Measurements from ENCODE around the gene SAP30BP. TPM values are rescaled to one million over a fixed set of nuclear protein-coding genes. Genes with fewer than 3 reads are reported as not detected.

The SAP30BP gene
- total RNA-seq, 2 donors from 2014 or later, result 56.7 to 66.1 TPM

DNA sequence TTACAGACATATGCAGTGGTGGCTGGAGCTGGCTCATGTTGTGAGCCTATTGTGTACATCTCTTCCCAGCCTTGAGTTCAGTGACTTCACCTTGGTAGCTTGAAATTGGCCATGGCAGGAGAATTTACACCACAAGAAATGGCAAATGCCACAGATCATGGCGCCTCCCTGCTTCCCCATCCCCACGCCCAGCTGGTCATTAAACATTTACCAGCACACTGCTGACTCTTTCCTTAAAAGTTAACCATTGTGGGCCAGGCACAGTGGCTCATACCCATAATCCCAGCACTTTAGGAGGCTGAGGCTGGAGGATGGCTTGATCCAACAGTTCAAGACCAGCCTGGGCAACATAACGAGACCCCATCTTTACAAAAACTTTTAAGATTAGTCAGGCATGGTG, 31.5 kb downstream of the SAP30BP start:
- DNase-seq (ENCODE audit: low spot score), result no peak
- intact Hi-C loops (cut with DNase I), result no loop called here

DNA sequence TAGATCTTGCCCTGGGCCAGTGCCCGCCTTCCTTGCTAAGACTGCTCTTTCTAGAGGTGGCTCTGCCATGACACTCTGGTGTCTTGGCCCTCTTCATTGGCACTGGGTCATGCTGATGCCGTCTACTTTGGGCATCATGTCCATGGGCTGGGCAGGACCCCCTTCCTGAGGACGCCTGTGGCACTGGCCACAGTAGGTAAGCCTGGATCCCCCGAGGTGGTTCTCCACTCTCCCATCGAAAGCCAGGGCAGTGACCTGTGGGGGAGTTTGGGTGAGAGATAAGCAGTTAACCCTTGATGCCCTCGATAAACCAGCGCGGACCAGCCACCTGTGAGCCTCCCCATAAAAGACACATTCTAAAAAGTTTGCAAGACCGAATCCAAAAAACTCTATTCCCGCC, 34.1 kb downstream of the SAP30BP start:
- intact Hi-C loops (cut with DNase I), result no loop called here
- DNase-seq (ENCODE audit: low spot score), result no peak

DNA sequence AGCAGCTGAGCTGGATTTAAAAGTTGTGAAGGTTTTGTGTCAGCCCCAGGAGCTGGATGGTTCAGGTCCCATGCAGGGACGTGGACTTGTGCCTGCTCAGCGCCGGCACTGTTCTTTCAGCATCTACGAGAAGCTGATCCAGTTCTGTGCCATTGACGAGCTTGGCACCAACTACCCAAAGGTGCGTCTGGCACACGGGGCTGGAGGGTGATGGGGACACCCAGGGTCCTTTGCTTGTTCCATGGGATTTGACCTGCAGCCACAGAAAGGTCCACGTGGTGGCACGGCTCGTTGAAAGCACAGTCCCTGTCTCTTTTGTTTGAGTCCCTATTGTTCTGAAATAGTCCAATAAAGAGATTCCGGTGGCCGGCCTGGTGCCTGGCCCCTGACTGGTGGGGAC, 36.1 kb downstream of the SAP30BP start:
- intact Hi-C loops (cut with DNase I), result no loop called here
- DNase-seq (ENCODE audit: low spot score), result no peak

DNA sequence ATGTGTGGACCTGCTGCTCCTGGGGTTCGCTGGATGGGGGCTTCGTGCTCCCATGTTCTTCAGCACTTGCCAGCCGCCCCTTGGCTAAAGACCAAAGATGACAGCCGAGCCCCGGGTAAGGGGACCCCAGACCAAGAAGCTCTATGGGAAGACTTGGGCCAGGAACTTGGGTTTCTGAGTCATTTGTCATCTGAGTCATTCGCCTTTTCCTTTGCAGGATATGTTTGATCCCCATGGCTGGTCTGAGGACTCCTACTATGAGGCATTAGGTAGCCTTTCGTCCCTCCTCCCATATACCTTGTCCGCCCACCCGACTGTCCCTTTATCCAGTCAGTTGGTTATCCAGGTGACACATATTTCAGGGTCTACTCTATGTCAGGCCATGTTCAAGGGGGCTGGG, 36.5 kb downstream of the SAP30BP start:
- no peak for DNase-seq (ENCODE audit: low spot score)
- intact Hi-C loops (cut with DNase I), result no loop called here

DNA sequence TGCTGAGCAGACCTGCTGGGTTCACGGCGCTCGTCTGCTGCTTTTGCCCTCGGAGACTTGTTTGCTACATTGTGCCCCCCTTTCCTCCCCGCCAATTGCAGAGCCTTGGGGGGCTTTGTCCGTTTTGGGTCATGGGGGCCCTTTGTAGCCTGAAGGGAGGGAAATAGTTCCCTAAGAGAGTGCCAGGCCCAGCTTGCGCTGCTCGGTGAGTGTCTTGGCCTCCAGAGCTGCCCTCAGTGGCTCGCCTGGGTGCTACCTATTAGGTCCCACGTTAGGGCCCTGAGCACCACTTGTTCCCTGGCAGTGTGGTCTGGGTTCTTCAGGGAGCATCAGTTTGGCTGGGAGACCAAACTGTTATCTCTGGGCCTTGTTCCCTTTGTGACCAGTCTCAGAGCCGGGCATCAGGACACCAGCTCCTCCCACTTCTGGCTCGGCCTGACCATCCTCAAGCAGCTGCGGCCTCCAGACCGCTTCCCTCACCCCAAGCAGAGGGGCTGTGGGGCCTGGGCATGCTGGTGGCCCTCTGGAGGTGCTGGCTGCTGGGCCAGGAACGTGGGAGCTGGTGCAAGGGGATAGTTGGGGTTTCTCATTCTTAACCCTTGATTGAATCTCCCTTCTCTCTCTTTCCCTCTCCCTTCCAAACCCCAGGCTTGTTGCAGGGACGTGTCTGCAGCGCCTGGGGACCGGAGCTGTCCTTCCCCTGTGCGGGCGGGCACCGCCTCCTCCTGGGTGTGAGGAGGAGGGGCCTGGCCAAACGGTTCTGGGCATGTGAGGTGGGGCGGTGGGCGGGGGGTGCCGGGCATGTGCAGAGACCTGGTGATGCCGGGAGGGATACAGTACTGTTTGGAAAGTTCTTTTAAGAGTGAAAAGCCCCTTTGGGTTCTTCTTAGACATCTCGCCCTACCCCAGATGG, 38.1 kb downstream of the SAP30BP start:
- intact Hi-C loops (cut with DNase I), result no loop called here
- DNase-seq (ENCODE audit: low spot score), result no peak

DNA sequence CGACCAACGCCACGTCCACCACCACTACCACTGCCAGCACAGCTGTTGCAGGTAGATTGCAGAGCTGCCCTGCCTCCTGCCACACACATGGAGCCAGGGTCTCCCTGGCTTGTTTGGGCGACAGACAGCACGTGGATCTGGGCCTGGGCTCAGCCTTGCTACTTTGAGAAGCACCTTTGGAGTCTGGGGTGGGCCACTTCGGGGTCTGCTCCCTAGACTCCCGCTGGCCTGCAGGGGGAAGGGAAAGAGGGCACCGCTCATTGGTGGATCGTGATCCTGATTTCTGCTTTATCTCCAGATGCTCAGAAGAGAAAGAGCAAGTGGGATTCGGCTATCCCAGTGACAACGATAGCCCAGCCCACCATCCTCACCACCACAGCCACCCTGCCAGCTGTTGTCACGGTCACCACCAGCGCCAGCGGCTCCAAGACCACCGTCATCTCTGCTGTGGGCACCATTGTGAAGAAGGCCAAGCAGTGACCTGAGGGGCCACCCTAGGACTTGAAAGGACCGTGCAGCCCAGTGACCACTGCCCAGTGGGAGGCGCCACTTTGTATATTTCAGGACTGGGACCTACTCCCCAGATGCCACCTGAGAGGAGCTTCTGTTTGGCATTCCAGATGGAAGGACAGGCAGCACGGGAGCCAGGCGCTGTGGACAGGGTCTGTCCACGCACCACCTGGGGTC, 39.0 kb downstream of the SAP30BP start:
- intact Hi-C loops (cut with DNase I), result no loop called here
- DNase-seq (ENCODE audit: low spot score), result no peak

DNA sequence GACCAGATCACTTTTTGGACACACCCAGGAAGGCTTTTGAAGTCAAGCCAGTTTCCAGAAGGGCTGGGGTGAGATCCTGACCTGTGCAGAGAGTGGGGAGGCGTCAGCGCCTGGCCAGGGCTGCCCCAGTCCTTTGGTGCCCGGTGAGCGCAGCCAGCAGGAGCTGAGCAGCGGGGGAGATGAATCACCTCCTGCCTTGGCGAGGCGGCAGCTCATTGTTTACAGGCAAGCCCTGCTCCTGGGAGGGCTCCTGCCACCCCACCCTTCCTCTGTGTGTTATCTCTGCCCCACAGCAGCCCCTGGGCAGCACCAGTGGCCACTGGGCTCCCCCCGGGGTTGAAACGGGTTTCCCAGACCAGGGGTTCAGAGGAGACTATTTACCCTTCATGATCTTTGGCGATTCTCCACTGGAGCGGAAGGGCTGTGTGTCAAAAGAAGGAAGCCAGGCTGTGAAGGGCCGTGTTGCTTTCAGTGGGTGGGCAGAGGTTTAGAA, 40.0 kb downstream of the SAP30BP start:
- DNase-seq (ENCODE audit: low spot score), result no peak
- intact Hi-C loops (cut with DNase I), result no loop called here

DNA sequence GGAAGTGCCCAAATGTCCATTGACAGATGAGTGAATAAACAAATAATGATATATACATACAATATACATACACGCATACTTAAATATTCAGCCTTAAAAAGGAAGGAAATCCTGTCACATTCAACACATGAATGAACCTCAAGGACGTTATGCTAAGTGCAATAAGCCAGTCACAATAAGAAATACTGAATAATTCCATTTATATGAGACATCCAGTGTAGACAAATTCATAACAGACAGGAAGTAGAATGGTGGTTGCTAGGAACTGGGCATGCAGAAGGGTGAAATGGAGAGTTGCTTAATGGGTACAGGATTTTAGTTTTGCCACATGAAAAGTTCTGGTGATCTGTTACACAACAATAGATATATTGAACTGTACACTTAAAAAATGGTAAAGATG, 45.3 kb downstream of the SAP30BP start:
- DNase-seq (ENCODE audit: low spot score), result no peak
- intact Hi-C loops (cut with DNase I), result no loop called here

DNA sequence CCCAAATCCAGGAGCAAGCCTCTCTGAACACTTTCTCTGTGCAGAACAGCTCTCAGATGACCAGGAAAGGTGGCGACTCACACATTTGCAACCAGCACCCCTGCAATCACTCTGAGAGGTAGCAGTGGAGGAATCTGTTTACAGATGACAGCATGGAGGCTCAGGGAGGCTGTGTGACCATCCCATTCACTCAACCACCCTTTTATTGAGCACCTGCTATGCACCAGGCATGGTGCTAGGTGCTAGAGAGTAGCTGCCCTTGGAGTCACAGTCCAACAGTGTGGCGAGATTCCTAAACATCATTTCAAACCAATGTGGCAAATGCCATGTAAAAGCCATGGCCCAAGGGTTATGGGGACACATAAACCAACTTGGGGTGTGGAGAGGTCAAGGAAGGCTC, 52.6 kb downstream of the SAP30BP start:
- no peak for DNase-seq (ENCODE audit: low spot score)
- intact Hi-C loops (cut with DNase I), result no loop called here

DNA sequence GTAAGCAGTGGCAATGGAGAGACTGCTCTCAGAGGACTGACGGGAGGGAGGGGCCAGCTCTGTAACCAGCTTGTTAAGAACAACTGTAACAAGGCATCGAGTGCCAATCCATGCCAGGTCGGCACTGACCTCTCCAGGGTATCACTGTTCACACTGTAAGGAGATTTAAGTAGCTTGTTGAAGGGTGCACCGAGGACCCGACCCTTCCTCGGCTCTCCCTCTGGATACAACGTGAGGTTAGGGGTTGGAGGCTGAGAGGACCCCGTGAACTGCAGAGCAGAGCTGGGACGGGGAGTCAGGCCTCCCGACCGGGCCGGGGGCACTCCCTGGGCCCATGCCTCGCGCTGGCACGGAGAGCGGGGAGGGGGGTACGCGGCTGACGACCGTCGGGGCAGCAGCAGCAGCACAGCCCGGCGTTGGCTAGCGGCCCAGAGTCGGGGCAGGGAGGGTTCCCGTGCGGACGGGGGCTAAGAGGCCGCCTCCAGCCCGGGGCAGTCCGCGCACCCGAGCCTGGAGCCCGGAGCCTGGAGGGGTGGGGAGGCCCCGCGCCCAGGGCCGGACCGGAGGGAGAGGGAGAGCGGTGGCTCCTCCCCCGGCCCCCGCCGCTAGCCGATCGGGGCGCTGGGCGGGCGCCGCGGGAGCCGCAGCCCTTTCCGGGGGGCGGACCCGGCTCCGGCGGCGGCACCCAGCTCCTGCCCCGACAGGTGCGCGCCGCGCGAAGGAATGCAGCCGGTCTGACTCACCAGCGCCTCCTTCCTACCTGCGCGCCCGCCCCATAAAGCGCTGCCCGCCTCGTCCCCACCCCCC, 53.7 kb downstream of the SAP30BP start, which contains the start of gene ITGB4:
Gene ITGB4, plus strand, starts transcription at position 804 of the 807 bp plus-strand sequence. CDS start 3,245 bp downstream, outside the sequence.
- DNase-seq (ENCODE audit: low spot score), result no peak
- intact Hi-C loops (cut with DNase I), result no loop called here

DNA sequence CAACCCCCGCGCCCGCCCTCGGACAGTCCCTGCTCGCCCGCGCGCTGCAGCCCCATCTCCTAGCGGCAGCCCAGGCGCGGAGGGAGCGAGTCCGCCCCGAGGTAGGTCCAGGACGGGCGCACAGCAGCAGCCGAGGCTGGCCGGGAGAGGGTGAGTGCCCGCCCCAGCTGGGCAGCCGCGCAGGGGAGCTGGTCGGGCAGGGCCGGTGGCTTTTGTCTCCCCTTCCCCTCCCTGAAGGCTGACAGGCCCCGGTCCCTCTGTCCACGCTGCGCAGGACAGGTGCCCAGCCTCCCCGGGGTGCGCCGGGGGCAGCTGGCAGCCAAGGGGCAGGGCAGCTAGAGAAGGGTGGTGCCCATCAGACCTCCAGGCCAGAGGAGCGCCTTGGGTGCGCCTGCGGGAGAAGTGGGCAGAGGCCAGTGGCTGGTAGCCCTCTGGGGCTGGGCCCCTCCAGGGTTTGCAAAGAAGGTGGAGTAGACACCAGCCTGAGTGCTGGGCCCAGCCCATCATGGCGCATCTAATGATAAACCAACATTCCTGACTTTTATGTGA, 54.4 kb downstream of the SAP30BP start:
- intact Hi-C loops (cut with DNase I), result no loop called here
- no peak for DNase-seq (ENCODE audit: low spot score)

DNA sequence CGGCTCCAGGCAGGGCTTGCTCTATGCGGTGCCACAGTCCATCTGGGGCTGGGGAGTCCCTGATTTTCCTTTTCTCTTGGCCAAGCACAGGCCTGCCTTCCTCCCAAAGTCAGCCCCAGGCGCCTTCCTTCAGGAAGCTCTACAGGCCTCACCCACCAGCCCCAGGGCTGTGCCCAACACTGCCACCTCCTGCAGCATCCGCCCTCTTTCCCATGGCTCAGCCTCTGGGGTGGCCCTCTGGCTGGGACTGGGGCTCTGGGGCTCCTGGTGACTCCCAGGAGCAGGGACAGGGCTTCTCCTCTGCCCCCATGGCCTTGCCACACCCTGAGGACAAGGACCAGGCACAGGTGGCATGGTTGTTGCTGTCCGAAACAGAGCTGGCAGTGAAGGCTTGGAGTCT, 54.9 kb downstream of the SAP30BP start:
- intact Hi-C loops (cut with DNase I), result no loop called here
- no peak for DNase-seq (ENCODE audit: low spot score)

DNA sequence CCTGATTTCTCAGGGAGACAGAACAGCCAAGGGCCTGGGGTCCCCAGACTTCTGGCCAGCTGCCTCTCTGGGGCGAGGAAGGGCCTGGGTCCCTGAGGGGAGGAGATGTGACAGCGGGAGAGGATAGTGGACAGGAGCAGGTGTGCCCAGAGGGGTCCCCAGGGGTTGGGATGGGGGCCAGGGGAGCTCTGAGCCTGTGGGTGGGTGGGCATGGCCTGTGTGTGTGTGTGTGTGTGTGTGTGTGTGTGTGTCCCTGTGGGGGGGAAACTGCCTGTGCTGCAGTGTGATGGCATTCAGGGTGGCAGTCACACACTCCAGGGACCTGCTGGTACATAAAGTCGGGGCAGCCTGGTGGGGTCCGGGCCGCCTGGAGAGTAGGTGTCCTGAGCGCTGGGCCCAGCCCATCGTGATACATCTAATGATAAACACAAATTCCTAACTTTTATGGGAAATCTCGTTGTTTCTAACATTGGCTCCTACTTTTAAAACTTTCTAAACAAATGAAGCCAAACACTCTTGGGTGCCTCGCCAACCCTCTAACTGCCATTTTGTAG, 55.5 kb downstream of the SAP30BP start:
- intact Hi-C loops (cut with DNase I), result no loop called here
- DNase-seq (ENCODE audit: low spot score), result no peak

DNA sequence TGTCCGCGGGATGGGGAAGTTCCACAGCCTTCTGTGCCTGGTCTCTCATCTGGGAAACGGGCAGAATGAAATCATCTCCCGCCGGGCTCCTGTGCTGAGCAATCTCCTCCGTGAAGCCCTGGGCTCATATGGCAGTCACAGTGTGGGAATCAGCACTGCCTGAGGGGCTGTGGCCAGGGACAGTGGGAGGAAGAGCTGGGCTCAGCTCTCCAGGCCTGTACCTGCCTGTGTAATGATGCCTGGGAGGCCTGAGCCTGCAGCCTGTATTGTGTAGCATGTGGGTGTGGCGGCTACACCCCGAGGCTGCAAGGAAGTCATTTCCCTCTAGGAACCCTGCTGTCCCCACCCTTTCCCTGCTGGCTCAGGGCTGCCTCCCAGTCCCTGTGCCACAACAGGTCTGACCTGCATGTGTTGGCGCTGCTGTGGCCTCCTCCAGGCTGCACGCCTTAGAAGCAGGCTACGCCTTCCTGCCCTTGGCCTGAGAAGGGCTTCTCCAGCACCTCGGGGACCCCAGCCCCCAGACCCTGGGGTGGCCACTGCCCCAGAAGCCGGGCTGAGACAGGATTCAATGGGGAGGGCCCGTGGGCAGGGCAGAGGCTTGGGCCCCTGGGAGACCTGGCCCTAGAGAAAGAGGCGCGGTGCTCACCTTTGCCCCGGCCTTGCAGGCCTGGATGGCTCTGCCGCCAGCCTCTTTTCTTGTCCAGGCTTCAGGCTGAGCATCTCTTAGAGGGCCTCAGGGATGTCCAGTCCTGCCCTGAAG, 56.2 kb downstream of the SAP30BP start:
- intact Hi-C loops (cut with DNase I), result no loop called here
- no peak for DNase-seq (ENCODE audit: low spot score)

DNA sequence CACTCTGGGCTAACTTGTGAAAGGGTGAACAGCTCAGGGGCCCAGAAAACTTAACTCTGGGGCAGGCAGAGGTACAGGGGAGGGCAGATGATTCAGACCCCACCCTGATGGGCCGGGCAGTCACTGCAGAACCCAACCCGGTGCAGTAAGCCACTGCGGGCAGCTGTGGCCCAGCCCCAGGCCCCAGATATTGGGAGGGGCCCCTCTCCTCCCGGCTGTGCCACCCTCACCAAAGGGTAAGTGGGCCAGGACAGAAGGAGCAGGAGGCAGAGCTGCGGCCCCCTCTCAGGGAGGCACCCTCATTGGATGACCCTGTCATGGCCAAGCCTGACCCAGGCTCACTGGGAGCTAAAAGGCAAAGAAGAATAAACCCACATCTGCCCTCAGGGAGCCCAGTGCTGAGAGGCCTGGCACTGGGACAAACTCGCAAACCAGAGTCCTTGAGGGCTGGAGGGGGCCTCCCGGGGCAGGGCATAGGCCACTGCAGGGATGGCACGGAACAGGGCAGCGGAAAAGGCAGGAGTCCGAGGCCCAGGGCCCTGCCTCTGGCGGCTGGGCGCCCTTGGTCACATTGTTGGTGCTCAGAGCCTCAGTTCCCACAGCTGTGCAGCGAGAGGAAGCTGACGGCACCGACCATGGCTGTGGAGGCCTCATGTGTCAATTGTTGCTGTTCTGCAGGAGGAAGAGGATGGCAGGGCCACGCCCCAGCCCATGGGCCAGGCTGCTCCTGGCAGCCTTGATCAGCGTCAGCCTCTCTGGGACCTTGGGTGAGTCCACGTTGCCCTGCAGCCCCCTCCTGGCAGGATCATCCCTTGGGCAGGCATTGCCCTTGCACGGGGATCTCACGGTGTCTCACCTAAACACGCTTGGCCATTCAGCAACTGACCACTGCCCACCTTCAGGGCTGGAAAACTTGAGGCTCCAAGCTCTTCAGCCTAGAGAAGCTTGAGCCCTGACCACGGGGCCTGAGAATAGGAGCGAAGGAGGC, 57.2 kb downstream of the SAP30BP start:
- intact Hi-C loops (cut with DNase I), result no loop called here
- no peak for DNase-seq (ENCODE audit: low spot score)

DNA sequence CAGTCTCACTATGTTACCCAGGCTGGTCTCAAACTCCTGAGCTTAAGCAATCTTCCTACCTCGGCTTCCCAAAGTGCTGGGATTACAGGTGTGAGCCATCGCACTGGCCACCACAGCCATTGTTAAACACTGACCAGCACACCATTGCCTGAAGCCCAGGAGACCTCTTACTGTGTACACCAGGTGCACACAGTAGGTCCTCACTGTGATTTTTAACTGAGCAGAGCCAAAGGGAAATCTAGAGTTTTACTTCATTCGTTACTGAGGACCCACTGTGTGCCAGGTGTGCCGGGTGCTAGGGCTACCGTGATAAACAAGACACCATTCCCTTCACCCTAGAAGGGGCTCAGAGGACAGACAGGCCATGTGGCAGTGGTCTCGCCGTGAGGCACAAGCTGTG, 58.4 kb downstream of the SAP30BP start:
- no peak for DNase-seq (ENCODE audit: low spot score)
- intact Hi-C loops (cut with DNase I), result no loop called here

DNA sequence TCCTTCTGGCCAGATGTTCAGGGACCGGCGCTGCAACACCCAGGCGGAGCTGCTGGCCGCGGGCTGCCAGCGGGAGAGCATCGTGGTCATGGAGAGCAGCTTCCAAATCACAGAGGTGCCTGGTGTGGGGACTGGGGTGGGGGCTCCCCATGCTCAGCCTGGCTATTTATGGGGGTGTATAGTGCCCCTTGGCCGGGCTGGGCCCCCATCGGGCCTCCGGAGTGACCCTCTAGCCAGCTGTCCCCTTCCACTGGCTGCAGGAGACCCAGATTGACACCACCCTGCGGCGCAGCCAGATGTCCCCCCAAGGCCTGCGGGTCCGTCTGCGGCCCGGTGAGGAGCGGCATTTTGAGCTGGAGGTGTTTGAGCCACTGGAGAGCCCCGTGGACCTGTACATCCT, 60.3 kb downstream of the SAP30BP start:
- intact Hi-C loops (cut with DNase I), result no loop called here
- DNase-seq (ENCODE audit: low spot score), result no peak

Data from posterior vena cava (tissue), 2 donors.